ENCODE data around the gene PEAR1. TPM values are rescaled to one million over a fixed set of nuclear protein-coding genes. Genes with fewer than 3 reads are reported as not detected.

Gene PEAR1
- total RNA-seq, 6 experiments from 2014 or later = 3.2 to 23.6 (median 20.2) TPM

DNA sequence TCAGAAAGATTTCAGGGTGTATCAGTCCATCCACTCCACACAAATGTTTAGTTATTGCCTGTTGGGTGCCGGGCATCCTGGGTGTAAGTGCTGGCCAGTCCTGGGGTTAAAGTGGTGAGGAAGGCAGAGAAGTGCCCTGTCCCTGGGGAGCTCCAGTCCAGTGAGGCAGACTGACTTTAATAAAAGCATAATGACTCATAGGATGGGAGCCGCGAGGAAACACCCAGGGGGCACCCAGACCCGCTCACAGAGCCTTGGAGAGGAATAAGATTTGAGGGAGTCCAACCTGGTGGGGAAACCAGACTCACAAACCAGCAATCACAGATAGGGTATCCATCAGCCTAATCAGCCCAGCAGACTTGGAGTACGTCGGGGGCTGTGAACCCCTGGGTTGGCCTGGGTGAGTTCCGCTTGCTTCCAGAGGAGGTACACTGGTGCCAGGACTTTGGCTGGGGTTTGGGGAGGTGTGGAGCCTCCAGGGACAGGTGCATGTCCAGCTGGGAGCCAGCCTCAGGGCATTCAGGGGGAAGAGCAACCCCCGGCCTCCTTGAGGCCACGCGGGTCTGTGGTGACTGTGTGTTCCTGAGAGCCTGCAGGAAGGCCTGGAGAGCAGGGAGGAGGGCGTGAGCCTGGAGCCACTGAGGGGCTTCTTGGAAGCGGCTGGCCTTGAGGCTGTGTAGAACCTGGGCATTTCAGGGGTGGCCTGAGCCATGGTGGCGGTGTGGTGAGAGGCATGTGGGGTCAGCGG lies 3.7 kb downstream of the PEAR1 start:
- TF ChIP-seq, protein P1, sequence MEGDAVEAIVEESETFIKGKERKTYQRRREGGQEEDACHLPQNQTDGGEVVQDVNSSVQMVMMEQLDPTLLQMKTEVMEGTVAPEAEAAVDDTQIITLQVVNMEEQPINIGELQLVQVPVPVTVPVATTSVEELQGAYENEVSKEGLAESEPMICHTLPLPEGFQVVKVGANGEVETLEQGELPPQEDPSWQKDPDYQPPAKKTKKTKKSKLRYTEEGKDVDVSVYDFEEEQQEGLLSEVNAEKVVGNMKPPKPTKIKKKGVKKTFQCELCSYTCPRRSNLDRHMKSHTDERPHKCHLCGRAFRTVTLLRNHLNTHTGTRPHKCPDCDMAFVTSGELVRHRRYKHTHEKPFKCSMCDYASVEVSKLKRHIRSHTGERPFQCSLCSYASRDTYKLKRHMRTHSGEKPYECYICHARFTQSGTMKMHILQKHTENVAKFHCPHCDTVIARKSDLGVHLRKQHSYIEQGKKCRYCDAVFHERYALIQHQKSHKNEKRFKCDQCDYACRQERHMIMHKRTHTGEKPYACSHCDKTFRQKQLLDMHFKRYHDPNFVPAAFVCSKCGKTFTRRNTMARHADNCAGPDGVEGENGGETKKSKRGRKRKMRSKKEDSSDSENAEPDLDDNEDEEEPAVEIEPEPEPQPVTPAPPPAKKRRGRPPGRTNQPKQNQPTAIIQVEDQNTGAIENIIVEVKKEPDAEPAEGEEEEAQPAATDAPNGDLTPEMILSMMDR (IDR thresholded peaks at IDR 0.05) = no peak
- DNase-seq = peak; percentile 64
- H3K9me3 Mint-ChIP-seq = no peaks in the 10 kb centered on the region
- peaks cover 7% of the 10 kb centered on the region; the same call in 1 of the 2 replicates for H3K36me3 Mint-ChIP-seq (ENCODE audit: low read depth)
- peaks cover 64% of the 10 kb centered on the region for H3K4me1 Mint-ChIP-seq (ENCODE audit: low read depth)
- no peaks in the 10 kb centered on the region; the same call in none of the 2 replicates for H3K27me3 Mint-ChIP-seq (ENCODE audit: insufficient read depth)
- H3K27ac Mint-ChIP-seq = peak overlapping the region; percentile 95
- peak overlapping the region; percentile 82 for H3K4me3 Mint-ChIP-seq

- no peak overlapping the region; the same call in 1 of the 2 replicates for H3K4me3 Mint-ChIP-seq
- peaks cover 7% of the 10 kb centered on the region; the same call in 1 of the 2 replicates for H3K36me3 Mint-ChIP-seq (ENCODE audit: low read depth)
- TF ChIP-seq, protein P1 (IDR thresholded peaks at IDR 0.05) = no peak
- peaks cover 73% of the 10 kb centered on the region for H3K4me1 Mint-ChIP-seq (ENCODE audit: low read depth)
- H3K27me3 Mint-ChIP-seq (ENCODE audit: insufficient read depth) = no peaks in the 10 kb centered on the region; the same call in none of the 2 replicates
- no peak for DNase-seq
- peak overlapping the region; percentile 95 for H3K27ac Mint-ChIP-seq
- H3K9me3 Mint-ChIP-seq = no peaks in the 10 kb centered on the region
Observed at GRCh38 chr1:156898161-156898566, 4.6 kb downstream of the PEAR1 start.

DNA sequence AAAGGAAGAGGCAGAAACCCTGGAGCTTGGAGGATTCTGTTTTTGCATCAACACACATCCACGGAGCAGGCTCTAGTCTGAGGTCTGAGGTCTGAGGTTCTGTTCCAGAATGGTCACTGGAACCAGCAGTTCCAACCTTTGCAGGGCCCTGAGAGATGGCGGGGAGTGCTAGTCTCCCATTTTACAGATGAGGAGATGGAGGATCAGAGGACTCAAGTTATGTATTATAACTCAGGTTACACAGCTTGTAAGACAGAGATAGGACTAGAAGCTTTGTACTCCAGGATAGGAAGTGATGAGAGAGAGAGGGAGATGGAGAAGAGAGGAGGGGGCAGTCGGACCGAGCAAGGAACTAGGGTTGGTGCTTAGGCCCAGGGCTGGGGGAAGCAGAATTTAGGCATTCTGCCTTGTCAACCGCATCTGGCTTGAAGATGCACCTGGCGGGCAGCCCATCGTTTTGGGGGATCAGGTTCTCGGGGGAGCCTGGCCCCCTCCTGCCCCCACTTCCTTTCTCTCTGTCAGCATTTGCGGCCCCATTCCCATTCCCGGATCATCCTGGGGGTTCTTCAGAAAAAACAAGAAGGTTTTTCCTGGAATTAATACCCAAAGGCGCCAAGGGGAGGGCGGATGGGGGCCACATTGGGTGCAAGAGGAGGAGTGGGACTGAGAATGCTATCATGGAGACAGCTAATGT lies 5.6 kb downstream of the PEAR1 start:
- no peak overlapping the region for H3K4me3 Mint-ChIP-seq
- H3K27me3 Mint-ChIP-seq (ENCODE audit: insufficient read depth) = peaks cover 1% of the 10 kb centered on the region
- no peaks in the 10 kb centered on the region for H3K9me3 Mint-ChIP-seq
- peaks cover 7% of the 10 kb centered on the region; the same call in 1 of the 2 replicates for H3K36me3 Mint-ChIP-seq (ENCODE audit: low read depth)
- no peak for DNase-seq
- TF ChIP-seq, protein P1 (IDR thresholded peaks at IDR 0.05) = no peak
- H3K4me1 Mint-ChIP-seq (ENCODE audit: low read depth) = peaks cover 74% of the 10 kb centered on the region
- H3K27ac Mint-ChIP-seq = no peak overlapping the region; the same call in 1 of the 2 replicates

- Mint-ChIP-seq H3K27ac (no peak overlapping the region), H3K4me3 (no peak overlapping the region), H3K36me3 (ENCODE audit: low read depth) (peaks cover 7% of the 10 kb centered on the region; the same call in 1 of the 2 replicates), H3K4me1 (ENCODE audit: low read depth) (peaks cover 64% of the 10 kb centered on the region), H3K27me3 (ENCODE audit: insufficient read depth) (peaks cover 1% of the 10 kb centered on the region), H3K9me3 (no peaks in the 10 kb centered on the region)
- TF ChIP-seq, protein P1 (IDR thresholded peaks at IDR 0.05) = no peak
- no peak for DNase-seq
Observed at GRCh38 chr1:156899956-156900718, 6.6 kb downstream of the PEAR1 start.

DNA sequence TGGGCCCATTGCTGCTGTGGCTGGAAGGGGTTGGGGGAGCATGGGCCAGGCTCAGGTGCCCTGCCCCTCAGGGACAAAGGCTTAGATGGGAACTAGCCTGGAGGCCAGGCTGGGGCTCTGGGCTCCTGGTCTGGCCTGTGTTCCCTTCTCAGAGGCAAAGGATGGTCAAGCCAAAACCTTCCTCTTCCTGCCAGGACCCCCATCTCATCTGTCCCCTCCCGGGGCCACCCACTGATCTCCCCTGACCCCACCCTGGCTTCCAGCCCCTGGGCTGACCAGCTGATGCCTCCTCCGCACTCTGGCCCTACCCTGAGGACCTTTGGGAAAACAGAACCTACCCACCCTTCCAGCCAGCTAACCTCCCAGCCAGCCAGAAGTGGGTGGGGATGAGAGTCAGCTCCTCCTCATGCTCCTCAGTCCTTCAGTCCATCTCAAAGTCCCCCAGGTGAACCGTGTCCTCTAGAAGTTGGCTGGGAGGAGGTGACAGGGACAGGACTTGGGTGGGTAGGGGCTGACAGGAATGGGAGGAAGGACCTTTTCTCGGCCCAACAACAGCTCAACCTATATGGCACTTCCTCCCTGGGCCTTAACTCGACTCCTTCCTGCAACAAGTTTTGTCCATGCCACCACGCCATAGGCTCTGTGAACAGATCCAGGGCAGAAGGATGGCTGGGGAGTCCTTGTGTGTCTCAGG lies 7.5 kb downstream of the PEAR1 start:
- H3K4me3 Mint-ChIP-seq = no peak overlapping the region
- H3K27ac Mint-ChIP-seq = no peak overlapping the region
- peaks cover 7% of the 10 kb centered on the region; the same call in 1 of the 2 replicates for H3K36me3 Mint-ChIP-seq (ENCODE audit: low read depth)
- peaks cover 55% of the 10 kb centered on the region for H3K4me1 Mint-ChIP-seq (ENCODE audit: low read depth)
- no peak for DNase-seq
- H3K27me3 Mint-ChIP-seq (ENCODE audit: insufficient read depth) = peaks cover 6% of the 10 kb centered on the region
- no peaks in the 10 kb centered on the region for H3K9me3 Mint-ChIP-seq
- TF ChIP-seq, protein P1 (IDR thresholded peaks at IDR 0.05) = no peak

Data from HFFc6 (cell line).